HFFc6 (cell line): Measurements from ENCODE around the gene POR. TPM values are rescaled to one million over a fixed set of nuclear protein-coding genes. Genes with fewer than 3 reads are reported as not detected.

ENCODE experiments used
- DNase-seq: peaks from one replicate; pipeline ENCODE4 v3.0.0-alpha.2; 2018
- H3K27ac Mint-ChIP-seq: 2 replicates; pipeline ENCODE4 v1.8.0; 2020; ENCODE audit warnings: mild to moderate bottlenecking, mixed read lengths
- H3K27me3 Mint-ChIP-seq: 2 replicates; pipeline ENCODE4 v1.8.0; 2021; ENCODE audit warnings: mild to moderate bottlenecking, moderate library complexity, mixed read lengths; ENCODE audit not compliant: insufficient read depth
- H3K36me3 Mint-ChIP-seq: 2 replicates; pipeline ENCODE4 v1.8.0; 2021; ENCODE audit warnings: low read depth, mixed read lengths
- H3K4me1 Mint-ChIP-seq: 2 replicates; pipeline ENCODE4 v1.8.0; 2020; ENCODE audit warnings: low read depth, mixed read lengths
- H3K4me3 Mint-ChIP-seq: 2 replicates; pipeline ENCODE4 v1.8.0; 2020; ENCODE audit warnings: mild to moderate bottlenecking, moderate library complexity, mixed read lengths
- H3K9me3 Mint-ChIP-seq: 2 replicates; pipeline ENCODE4 v1.8.0; 2020; ENCODE audit warnings: mild to moderate bottlenecking, mixed read lengths
- CTCF ChIP-seq: fragments of 200-600 bp; sonication (generic); IDR thresholded peaks from 2 replicates; pipeline ENCODE4 v1.5.0; 2021; ENCODE audit warnings: antibody characterized with exemption, mild to moderate bottlenecking
- microRNA-seq: library from miRNA; unstranded; fragments of <30 nt; microRNA quantifications from one replicate; pipeline ENCODE4, GENCODE V29; 2019
- total RNA-seq, 6 experiments: library from RNA; stranded (reverse); fragmentation: NEBNext Ultra II Directional; extraction: Animal tissue kit (Norgen Biotek cat#: 25700); gene quantifications; 2 replicates in 1 of 6; 3 replicates in 5 of 6; pipeline ENCODE4 v1.2.3, GENCODE V29; 2021

POR gene
- total RNA-seq, 6 experiments from 2014 or later, result 48.2 to 69.3 (median 49.4) TPM

- no peak for TF ChIP-seq CTCF
- H3K4me1 Mint-ChIP-seq, result peaks cover under 1% of the 10 kb centered on the region
- no peak overlapping the region for H3K4me3 Mint-ChIP-seq
- no peaks in the 10 kb centered on the region for H3K9me3 Mint-ChIP-seq
- no peak overlapping the region for H3K27ac Mint-ChIP-seq
- no peaks in the 10 kb centered on the region; the same call in 1 of the 2 replicates for H3K27me3 Mint-ChIP-seq
- DNase-seq, result no peak
- H3K36me3 Mint-ChIP-seq, result 0 out of 2 replicates have a peak, but pooled peaks cover 5% of the 10 kb centered on the region
Measured at GRCh38 chr7:76031964-76032363, 117.0 kb downstream of the POR start.

Small RNAs within 50 kb of the gene (microRNA-seq; reads per million reads assigned to microRNA genes)
- gene MIR4651, result 3.1 reads per million

Other genes with a start within 250 kb of the POR start
- 10 to 100 TPM; 15.1 to 32.2 (median 28.7) TPM for gene HIP1, start 176.2 kb upstream of the POR start, total RNA-seq
- 1 to 10 TPM; 2.9 to 6.3 (median 4.4) TPM for gene CCL26, start 142.9 kb upstream of the POR start, total RNA-seq
- gene CCL24, start 101.3 kb upstream of the POR start, total RNA-seq, result not detected
- gene RHBDD2, start 36.1 kb upstream of the POR start, total RNA-seq, result 10 to 100 TPM; 44.1 to 57.3 (median 47.3) TPM
- gene TMEM120A, start 79.4 kb downstream of the POR start, total RNA-seq, result 10 to 100 TPM; 35.5 to 47.3 (median 37.2) TPM
- gene STYXL1, start 132.8 kb downstream of the POR start, total RNA-seq, result 10 to 100 TPM; 29.6 to 38.3 (median 32.0) TPM
- gene MDH2, start 133.0 kb downstream of the POR start, total RNA-seq, result 100 to 1,000 TPM; 208 to 255 (median 243) TPM